ENCODE measurements around the gene ADAM20. TPM values are rescaled to one million over a fixed set of nuclear protein-coding genes. Genes with fewer than 3 reads are reported as not detected.

ADAM20 gene
- total RNA-seq, 1 experiment from 2014 or later, result 0.50 TPM

DNA sequence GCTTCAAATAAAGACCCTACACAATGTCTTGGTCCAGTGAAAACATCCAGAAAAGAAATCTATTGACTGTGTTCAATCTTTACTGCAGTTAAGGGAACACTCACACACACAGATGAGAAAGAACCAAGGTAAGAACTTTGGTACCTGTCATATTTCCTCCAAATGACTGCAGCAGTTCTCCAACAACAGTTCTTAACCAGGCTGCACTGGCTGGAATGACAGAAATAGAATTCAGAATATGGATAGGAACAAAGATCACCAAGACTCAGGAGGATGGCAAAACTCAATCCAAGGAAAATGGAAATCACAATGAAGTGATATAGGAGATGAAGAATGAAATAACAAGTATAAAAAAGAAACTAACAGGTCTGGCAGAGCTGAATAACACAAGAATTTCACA, 36.6 kb downstream of the ADAM20 start:
- CTCF ChIA-PET, result no interaction called here
- H3K27ac Mint-ChIP-seq, result no peak overlapping the region
- no peak for DNase-seq (ENCODE audit: low spot score)

GRCh38 chr14:70489579-70490200, 45.1 kb downstream of the ADAM20 start:
- Mint-ChIP-seq H3K36me3 (peaks cover 58% of the 10 kb centered on the region), H3K4me1 (no peaks in the 10 kb centered on the region), H3K27ac (no peak overlapping the region), H3K4me3 (no peak overlapping the region), H3K27me3 (ENCODE audit: low read depth) (peaks cover 11% of the 10 kb centered on the region), H3K9me3 (peaks cover 84% of the 10 kb centered on the region)
- no peak for DNase-seq (ENCODE audit: low spot score)
- POLR2A ChIA-PET, result no interaction called here
- no peak for ATAC-seq
- CTCF ChIA-PET, result no interaction called here
- TF ChIP-seq ZNF281 (CRISPR knock-in tag; IDR thresholded peaks at IDR 0.05) (no peak), CREM (CRISPR knock-in tag; IDR thresholded peaks at IDR 0.05) (no peak), ZNF232 (CRISPR knock-in tag; IDR thresholded peaks at IDR 0.05) (no peak), ZNF219 (CRISPR knock-in tag; IDR thresholded peaks at IDR 0.05; ENCODE audit: borderline replicate concordance) (no peak), ETV6 (CRISPR knock-in tag; IDR thresholded peaks at IDR 0.05) (no peak), ZBTB21 (CRISPR knock-in tag; IDR thresholded peaks at IDR 0.05; ENCODE audit: borderline replicate concordance) (no peak), ERG (CRISPR knock-in tag; IDR thresholded peaks at IDR 0.05) (no peak), ZMAT4 (CRISPR knock-in tag; IDR thresholded peaks at IDR 0.05) (no peak), GABPB1 (CRISPR knock-in tag; IDR thresholded peaks at IDR 0.05) (no peak), ZNF317 (CRISPR knock-in tag; IDR thresholded peaks at IDR 0.05; ENCODE audit: borderline replicate concordance, low read depth) (no peak), ELF4 (CRISPR knock-in tag; IDR thresholded peaks at IDR 0.05; ENCODE audit: low read depth) (no peak), KAT7 (CRISPR knock-in tag; IDR thresholded peaks at IDR 0.05; ENCODE audit: borderline replicate concordance) (no peak), EMX1 (CRISPR knock-in tag; IDR thresholded peaks at IDR 0.05) (no peak)
- TF ChIP-seq, protein P1, sequence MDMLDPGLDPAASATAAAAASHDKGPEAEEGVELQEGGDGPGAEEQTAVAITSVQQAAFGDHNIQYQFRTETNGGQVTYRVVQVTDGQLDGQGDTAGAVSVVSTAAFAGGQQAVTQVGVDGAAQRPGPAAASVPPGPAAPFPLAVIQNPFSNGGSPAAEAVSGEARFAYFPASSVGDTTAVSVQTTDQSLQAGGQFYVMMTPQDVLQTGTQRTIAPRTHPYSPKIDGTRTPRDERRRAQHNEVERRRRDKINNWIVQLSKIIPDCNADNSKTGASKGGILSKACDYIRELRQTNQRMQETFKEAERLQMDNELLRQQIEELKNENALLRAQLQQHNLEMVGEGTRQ (CRISPR knock-in tag; IDR thresholded peaks at IDR 0.05), result no peak
- TF ChIP-seq, protein P2, sequence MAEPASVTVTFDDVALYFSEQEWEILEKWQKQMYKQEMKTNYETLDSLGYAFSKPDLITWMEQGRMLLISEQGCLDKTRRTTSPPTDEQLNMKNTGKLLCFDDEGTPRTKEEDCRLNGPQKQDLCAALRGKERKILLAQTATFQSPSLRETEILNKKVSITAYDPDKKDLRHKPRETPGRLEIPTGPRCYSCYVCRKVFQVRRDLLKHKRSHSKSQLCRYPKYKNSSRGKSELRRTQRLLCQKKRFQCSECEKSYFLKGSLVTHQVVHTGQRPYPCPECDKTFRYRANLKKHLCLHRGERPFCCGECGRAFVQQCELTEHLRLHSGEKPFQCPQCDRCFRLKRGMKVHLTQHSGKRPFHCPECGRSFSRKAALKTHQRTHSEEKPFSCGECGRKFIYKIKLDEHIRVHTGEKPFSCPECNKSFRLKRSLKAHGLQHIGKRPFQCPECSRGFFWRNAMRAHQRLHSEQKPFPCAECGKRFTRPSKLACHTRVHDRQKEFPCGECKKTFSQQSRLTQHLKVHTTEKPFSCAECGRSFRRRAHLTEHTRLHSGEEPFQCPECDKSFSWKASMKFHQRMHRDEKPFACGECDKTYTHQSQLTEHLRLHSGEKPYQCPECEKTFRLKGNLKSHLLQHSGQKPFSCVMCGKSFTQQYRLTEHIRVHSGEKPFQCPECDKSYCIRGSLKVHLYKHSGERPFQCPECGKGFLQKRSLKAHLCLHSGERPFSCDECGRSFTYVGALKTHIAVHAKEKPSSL (CRISPR knock-in tag; conservative IDR thresholded peaks at IDR 0.05), result no peak
- TF ChIP-seq, protein P3, sequence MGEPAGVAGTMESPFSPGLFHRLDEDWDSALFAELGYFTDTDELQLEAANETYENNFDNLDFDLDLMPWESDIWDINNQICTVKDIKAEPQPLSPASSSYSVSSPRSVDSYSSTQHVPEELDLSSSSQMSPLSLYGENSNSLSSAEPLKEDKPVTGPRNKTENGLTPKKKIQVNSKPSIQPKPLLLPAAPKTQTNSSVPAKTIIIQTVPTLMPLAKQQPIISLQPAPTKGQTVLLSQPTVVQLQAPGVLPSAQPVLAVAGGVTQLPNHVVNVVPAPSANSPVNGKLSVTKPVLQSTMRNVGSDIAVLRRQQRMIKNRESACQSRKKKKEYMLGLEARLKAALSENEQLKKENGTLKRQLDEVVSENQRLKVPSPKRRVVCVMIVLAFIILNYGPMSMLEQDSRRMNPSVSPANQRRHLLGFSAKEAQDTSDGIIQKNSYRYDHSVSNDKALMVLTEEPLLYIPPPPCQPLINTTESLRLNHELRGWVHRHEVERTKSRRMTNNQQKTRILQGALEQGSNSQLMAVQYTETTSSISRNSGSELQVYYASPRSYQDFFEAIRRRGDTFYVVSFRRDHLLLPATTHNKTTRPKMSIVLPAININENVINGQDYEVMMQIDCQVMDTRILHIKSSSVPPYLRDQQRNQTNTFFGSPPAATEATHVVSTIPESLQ (CRISPR knock-in tag; IDR thresholded peaks at IDR 0.05), result no peak
- TF ChIP-seq, protein P4, sequence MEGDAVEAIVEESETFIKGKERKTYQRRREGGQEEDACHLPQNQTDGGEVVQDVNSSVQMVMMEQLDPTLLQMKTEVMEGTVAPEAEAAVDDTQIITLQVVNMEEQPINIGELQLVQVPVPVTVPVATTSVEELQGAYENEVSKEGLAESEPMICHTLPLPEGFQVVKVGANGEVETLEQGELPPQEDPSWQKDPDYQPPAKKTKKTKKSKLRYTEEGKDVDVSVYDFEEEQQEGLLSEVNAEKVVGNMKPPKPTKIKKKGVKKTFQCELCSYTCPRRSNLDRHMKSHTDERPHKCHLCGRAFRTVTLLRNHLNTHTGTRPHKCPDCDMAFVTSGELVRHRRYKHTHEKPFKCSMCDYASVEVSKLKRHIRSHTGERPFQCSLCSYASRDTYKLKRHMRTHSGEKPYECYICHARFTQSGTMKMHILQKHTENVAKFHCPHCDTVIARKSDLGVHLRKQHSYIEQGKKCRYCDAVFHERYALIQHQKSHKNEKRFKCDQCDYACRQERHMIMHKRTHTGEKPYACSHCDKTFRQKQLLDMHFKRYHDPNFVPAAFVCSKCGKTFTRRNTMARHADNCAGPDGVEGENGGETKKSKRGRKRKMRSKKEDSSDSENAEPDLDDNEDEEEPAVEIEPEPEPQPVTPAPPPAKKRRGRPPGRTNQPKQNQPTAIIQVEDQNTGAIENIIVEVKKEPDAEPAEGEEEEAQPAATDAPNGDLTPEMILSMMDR (IDR thresholded peaks at IDR 0.05), result no peak

More for the DNA sequence above, 36.6 kb downstream of the ADAM20 start:
- POLR2A ChIA-PET, result no interaction called here
- peaks cover 13% of the 10 kb centered on the region for H3K27me3 Mint-ChIP-seq (ENCODE audit: low read depth)
- TF ChIP-seq GABPB1 (CRISPR knock-in tag; IDR thresholded peaks at IDR 0.05) (no peak), SMAD4 (CRISPR knock-in tag; IDR thresholded peaks at IDR 0.05) (no peak), ZNF423 (CRISPR knock-in tag; IDR thresholded peaks at IDR 0.05) (no peak), ETV6 (CRISPR knock-in tag; IDR thresholded peaks at IDR 0.05) (no peak), NR1H2 (CRISPR knock-in tag; IDR thresholded peaks at IDR 0.05) (no peak), ATF2 (CRISPR knock-in tag; IDR thresholded peaks at IDR 0.05; ENCODE audit: borderline replicate concordance, low read depth) (no peak), NFATC4 (CRISPR knock-in tag; IDR thresholded peaks at IDR 0.05) (no peak)
- H3K4me1 Mint-ChIP-seq, result no peaks in the 10 kb centered on the region
- peaks cover 62% of the 10 kb centered on the region for H3K9me3 Mint-ChIP-seq
- no peak overlapping the region for H3K4me3 Mint-ChIP-seq
- ATAC-seq, result no peak
- H3K36me3 Mint-ChIP-seq, result peaks cover 22% of the 10 kb centered on the region

Measured in WTC11 (cell line).